Neural cell (in vitro differentiated cells): Measurements from ENCODE around the gene THYN1. TPM values are rescaled to one million over a fixed set of nuclear protein-coding genes. Genes with fewer than 3 reads are reported as not detected.

ENCODE experiments used
- H2AFZ ChIP-seq: fragments of 200-600, 300-800 bp; sonication (generic), shearing (Covaris generic); 2 replicates; pipeline ENCODE4 v1.6.0; 2014; ENCODE audit warnings: low read depth, mild to moderate bottlenecking, antibody characterized with exemption, low read length, moderate library complexity
- H3F3A ChIP-seq: fragments of 200-600 bp; shearing (Covaris generic); 2 replicates; pipeline ENCODE4 v1.6.1; 2016; ENCODE audit warnings: mild to moderate bottlenecking, moderate library complexity, mixed read lengths, antibody characterized with exemption, low read length; ENCODE audit not compliant: insufficient read depth, poor library complexity, severe bottlenecking
- H3K27ac ChIP-seq: fragments of 200-600, 300-800 bp; sonication (generic), shearing (Covaris generic); 2 replicates; pipeline ENCODE4 v1.5.1; 2014; ENCODE audit warnings: mild to moderate bottlenecking, low read length, moderate library complexity
- H3K27me3 ChIP-seq: fragments of 300-800, 200-600 bp; sonication (generic), shearing (Covaris generic); 2 replicates; pipeline ENCODE4 v1.6.0; 2014; ENCODE audit warnings: mild to moderate bottlenecking, low read depth, low read length, moderate library complexity; ENCODE audit not compliant: insufficient read depth
- H3K36me3 ChIP-seq: fragments of 300-800, 200-600 bp; sonication (generic), shearing (Covaris generic); 2 replicates; pipeline ENCODE4 v1.5.1; 2014; ENCODE audit warnings: mild to moderate bottlenecking, antibody characterized with exemption, low read length, moderate library complexity; ENCODE audit not compliant: insufficient read depth
- H3K4me2 ChIP-seq: fragments of 300-800, 200-600 bp; sonication (generic), shearing (Covaris generic); 2 replicates; pipeline ENCODE4 v1.6.0; 2014; ENCODE audit warnings: mild to moderate bottlenecking, low read length
- H3K4me3 ChIP-seq: fragments of 300-800, 200-600 bp; sonication (generic), shearing (Covaris generic); 2 replicates; pipeline ENCODE4 v1.5.1; 2014; ENCODE audit warnings: mild to moderate bottlenecking, low read length, moderate library complexity
- H3K79me2 ChIP-seq: fragments of 200-600 bp; shearing (Covaris generic); replicated peaks from 2 replicates; pipeline ENCODE4 v1.6.0; 2014; ENCODE audit warnings: mild to moderate bottlenecking, low read length, moderate library complexity; ENCODE audit not compliant: insufficient read depth
- H3K9ac ChIP-seq: fragments of 300-800, 200-600 bp; sonication (generic), shearing (Covaris generic); 2 replicates; pipeline ENCODE4 v1.6.1; 2016; ENCODE audit warnings: mild to moderate bottlenecking, low read length, mixed read lengths
- H3K9me2 ChIP-seq: fragments of 200-600 bp; shearing (Covaris generic); 2 replicates; pipeline ENCODE4 v1.6.1; 2016; ENCODE audit warnings: mild to moderate bottlenecking, low read length, mixed read lengths; ENCODE audit not compliant: insufficient read depth
- H3K9me3 ChIP-seq: fragments of 200-600, 300-800 bp; sonication (generic), shearing (Covaris generic); 2 replicates; pipeline ENCODE4 v1.6.1; 2016; ENCODE audit warnings: mild to moderate bottlenecking, mixed run types, low read length, moderate library complexity, mixed read lengths
- H4K20me1 ChIP-seq: fragments of 200-600 bp; shearing (Covaris generic); 2 replicates; pipeline ENCODE4 v1.6.1; 2016; ENCODE audit warnings: mild to moderate bottlenecking, mixed run types; ENCODE audit not compliant: insufficient read depth
- EP300 ChIP-seq: fragments of 450-650 bp; conservative IDR thresholded peaks from 2 replicates; pipeline ENCODE4 v1.6.1; 2014; ENCODE audit warnings: antibody characterized with exemption, mild to moderate bottlenecking, moderate library complexity; ENCODE audit not compliant: poor library complexity, severe bottlenecking
- EZH2 ChIP-seq: fragments of 200-600, 300-800 bp; shearing (Covaris generic), sonication (generic); IDR thresholded peaks from 2 replicates; pipeline ENCODE4 v1.6.1; 2014; ENCODE audit warnings: antibody characterized with exemption, low read length, borderline replicate concordance, mild to moderate bottlenecking; ENCODE audit not compliant: insufficient read depth, poor library complexity, severe bottlenecking
- MXI1 ChIP-seq: fragments of 450-650 bp; conservative IDR thresholded peaks from 2 replicates; pipeline ENCODE4 v1.6.1; 2014; ENCODE audit warnings: antibody characterized with exemption, mild to moderate bottlenecking; ENCODE audit not compliant: poor library complexity, severe bottlenecking
- POLR2AphosphoS5 ChIP-seq: IDR thresholded peaks from 2 replicates; pipeline ENCODE4 v1.6.1; 2012
- RAD21 ChIP-seq: fragments of 450-650 bp; conservative IDR thresholded peaks from 2 replicates; pipeline ENCODE4 v1.6.1; 2014; ENCODE audit warnings: antibody characterized with exemption, mild to moderate bottlenecking, moderate library complexity
- SMC3 ChIP-seq: fragments of 450-650 bp; conservative IDR thresholded peaks from 2 replicates; pipeline ENCODE4 v1.6.1; 2014; ENCODE audit warnings: antibody characterized with exemption, mild to moderate bottlenecking, moderate library complexity; ENCODE audit not compliant: poor library complexity
- TAF1 ChIP-seq: IDR thresholded peaks from 2 replicates; pipeline ENCODE4 v1.6.1; 2012; ENCODE audit warnings: low read depth
- polyA plus RNA-seq: library from polyadenylated mRNA; depleted of rRNA; stranded (reverse); fragments of >200 nt; gene quantifications from 2 replicates; pipeline ENCODE4 v1.2.3, GENCODE V29; 2014
- TF ChIP-seq, protein P1 (sequence below): fragments of 450-650 bp; IDR thresholded peaks from 2 replicates; pipeline ENCODE4 v1.5.1; 2014; ENCODE audit warnings: antibody characterized with exemption, mild to moderate bottlenecking, moderate library complexity; ENCODE audit not compliant: poor library complexity, severe bottlenecking
- TF ChIP-seq, protein P2 (sequence below): IDR thresholded peaks from 2 replicates; pipeline ENCODE4 v1.6.1; 2012; ENCODE audit warnings: borderline replicate concordance

The THYN1 gene
- polyA plus RNA-seq, 1 donor from 2014 or later: 164 TPM

DNA sequence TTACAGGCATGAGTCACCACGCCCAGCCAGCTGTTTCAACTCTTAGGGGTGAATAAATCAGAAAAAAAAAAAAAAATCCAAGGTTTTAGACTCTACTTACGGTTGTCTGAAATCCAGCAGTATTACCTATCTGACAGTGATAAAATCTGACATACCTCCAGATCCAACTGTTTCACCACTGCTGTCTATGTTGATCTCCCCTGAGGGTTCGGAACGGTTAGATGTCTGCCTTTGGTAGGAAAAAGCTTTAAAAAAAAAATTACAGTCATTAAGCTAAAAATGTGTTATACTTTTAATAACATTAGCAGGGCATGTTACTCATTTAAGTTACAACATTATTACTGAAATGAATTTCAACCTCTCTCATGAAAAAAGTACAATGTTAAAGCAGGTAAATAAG lies 50.5 kb downstream of the THYN1 start:
- Histone ChIP-seq H3K79me2 (no peaks in the 10 kb centered on the region), H4K20me1 (no peaks in the 10 kb centered on the region), H3K27ac (no peak overlapping the region), H3K27me3 (no peaks in the 10 kb centered on the region), H3K9ac (no peak overlapping the region), H3K36me3 (no peaks in the 10 kb centered on the region), H2AFZ (no peak overlapping the region), H3K9me2 (no peaks in the 10 kb centered on the region), H3K4me3 (no peak overlapping the region), H3F3A (no peaks in the 10 kb centered on the region), H3K4me2 (no peak overlapping the region), H3K9me3 (no peaks in the 10 kb centered on the region)
- TF ChIP-seq, protein P1, sequence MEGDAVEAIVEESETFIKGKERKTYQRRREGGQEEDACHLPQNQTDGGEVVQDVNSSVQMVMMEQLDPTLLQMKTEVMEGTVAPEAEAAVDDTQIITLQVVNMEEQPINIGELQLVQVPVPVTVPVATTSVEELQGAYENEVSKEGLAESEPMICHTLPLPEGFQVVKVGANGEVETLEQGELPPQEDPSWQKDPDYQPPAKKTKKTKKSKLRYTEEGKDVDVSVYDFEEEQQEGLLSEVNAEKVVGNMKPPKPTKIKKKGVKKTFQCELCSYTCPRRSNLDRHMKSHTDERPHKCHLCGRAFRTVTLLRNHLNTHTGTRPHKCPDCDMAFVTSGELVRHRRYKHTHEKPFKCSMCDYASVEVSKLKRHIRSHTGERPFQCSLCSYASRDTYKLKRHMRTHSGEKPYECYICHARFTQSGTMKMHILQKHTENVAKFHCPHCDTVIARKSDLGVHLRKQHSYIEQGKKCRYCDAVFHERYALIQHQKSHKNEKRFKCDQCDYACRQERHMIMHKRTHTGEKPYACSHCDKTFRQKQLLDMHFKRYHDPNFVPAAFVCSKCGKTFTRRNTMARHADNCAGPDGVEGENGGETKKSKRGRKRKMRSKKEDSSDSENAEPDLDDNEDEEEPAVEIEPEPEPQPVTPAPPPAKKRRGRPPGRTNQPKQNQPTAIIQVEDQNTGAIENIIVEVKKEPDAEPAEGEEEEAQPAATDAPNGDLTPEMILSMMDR: no peak
- TF ChIP-seq SMC3: no peak
- TF ChIP-seq EP300: no peak
- no peak for TF ChIP-seq MXI1
- TF ChIP-seq POLR2AphosphoS5: no peak
- TF ChIP-seq RAD21: no peak
- no peak for TF ChIP-seq TAF1
- TF ChIP-seq, protein P2, sequence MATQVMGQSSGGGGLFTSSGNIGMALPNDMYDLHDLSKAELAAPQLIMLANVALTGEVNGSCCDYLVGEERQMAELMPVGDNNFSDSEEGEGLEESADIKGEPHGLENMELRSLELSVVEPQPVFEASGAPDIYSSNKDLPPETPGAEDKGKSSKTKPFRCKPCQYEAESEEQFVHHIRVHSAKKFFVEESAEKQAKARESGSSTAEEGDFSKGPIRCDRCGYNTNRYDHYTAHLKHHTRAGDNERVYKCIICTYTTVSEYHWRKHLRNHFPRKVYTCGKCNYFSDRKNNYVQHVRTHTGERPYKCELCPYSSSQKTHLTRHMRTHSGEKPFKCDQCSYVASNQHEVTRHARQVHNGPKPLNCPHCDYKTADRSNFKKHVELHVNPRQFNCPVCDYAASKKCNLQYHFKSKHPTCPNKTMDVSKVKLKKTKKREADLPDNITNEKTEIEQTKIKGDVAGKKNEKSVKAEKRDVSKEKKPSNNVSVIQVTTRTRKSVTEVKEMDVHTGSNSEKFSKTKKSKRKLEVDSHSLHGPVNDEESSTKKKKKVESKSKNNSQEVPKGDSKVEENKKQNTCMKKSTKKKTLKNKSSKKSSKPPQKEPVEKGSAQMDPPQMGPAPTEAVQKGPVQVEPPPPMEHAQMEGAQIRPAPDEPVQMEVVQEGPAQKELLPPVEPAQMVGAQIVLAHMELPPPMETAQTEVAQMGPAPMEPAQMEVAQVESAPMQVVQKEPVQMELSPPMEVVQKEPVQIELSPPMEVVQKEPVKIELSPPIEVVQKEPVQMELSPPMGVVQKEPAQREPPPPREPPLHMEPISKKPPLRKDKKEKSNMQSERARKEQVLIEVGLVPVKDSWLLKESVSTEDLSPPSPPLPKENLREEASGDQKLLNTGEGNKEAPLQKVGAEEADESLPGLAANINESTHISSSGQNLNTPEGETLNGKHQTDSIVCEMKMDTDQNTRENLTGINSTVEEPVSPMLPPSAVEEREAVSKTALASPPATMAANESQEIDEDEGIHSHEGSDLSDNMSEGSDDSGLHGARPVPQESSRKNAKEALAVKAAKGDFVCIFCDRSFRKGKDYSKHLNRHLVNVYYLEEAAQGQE: no peak
- TF ChIP-seq EZH2: no peak

DNA sequence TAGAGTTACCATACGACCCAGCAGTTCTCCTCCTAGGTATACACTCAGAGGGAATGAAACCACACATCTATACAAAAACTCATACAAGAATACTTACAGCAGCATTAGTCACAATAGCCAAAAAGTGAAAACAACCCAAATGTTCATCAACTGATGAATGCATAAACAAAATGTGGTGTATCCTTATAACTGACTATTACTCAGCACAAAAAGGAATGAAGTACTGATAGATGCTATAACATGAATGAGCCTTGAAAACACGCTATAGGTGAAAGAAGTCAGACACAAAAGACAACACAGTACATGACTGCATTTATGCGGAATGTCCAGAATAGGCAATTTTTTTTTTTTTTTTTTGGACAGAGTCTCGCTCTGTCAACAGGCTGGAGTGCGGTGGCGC lies 52.5 kb downstream of the THYN1 start:
- Histone ChIP-seq H3K27ac (no peak overlapping the region), H3K27me3 (no peaks in the 10 kb centered on the region), H3F3A (no peaks in the 10 kb centered on the region), H3K79me2 (no peaks in the 10 kb centered on the region), H3K9me3 (no peaks in the 10 kb centered on the region), H4K20me1 (no peaks in the 10 kb centered on the region), H3K4me3 (no peak overlapping the region), H3K4me2 (no peak overlapping the region), H2AFZ (no peak overlapping the region), H3K9ac (no peak overlapping the region), H3K36me3 (no peaks in the 10 kb centered on the region), H3K9me2 (no peaks in the 10 kb centered on the region)
- no peak for TF ChIP-seq EP300
- no peak for TF ChIP-seq RAD21
- TF ChIP-seq TAF1: no peak
- TF ChIP-seq EZH2: no peak
- no peak for TF ChIP-seq SMC3
- TF ChIP-seq POLR2AphosphoS5: no peak
- TF ChIP-seq, protein P2: no peak
- TF ChIP-seq, protein P1: no peak
- no peak for TF ChIP-seq MXI1
